ENCODE results near the gene RPH3AL. TPM values are rescaled to one million over a fixed set of nuclear protein-coding genes. Genes with fewer than 3 reads are reported as not detected.
"Not testable (repeated sequence)": the region's sequence is repeated elsewhere in the genome, so short reads cannot be mapped to it uniquely, and the experiment has no call there.

RPH3AL gene
- total RNA-seq, 2 donors from 2014 or later: 2.6 to 6.8 TPM

DNA sequence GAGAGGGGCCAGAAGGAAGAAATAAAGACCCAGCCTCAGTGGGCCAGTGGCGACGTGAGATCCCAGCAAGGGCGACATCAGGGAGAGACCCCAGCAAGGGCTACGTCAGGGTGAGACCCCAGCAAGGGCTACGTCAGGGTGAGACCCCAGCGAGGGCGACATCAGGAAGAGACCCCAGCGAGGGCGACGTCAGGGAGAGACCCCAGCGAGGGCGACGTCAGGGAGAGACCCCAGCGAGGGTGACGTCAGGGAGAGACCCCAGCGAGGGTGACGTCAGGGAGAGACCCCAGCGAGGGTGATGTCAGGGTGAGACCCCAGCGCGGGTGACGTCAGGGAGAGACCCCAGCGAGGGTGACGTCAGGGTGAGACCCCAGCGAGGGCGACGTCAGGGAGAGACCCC lies 79.8 kb downstream of the RPH3AL start:
- ATAC-seq, H3K27ac Mint-ChIP-seq, H3K36me3 Mint-ChIP-seq: not testable (repeated sequence)

GRCh38 chr17:271928-272623 lies 80.5 kb downstream of the RPH3AL start:
- H3K4me3 Mint-ChIP-seq; H3K27me3 Mint-ChIP-seq; H3K27ac Mint-ChIP-seq; ATAC-seq; DNase-seq (ENCODE audit: low spot score); H3K4me1 Mint-ChIP-seq (ENCODE audit: low read depth in 2 of 2); H3K36me3 Mint-ChIP-seq; H3K9me3 Mint-ChIP-seq: not testable (repeated sequence)

More for the DNA sequence above, 79.8 kb downstream of the RPH3AL start:
- not testable (repeated sequence) for H3K27me3 Mint-ChIP-seq; H3K9me3 Mint-ChIP-seq; DNase-seq (ENCODE audit: low spot score); H3K4me3 Mint-ChIP-seq; H3K4me1 Mint-ChIP-seq (ENCODE audit: low read depth in 2 of 2)

DNA sequence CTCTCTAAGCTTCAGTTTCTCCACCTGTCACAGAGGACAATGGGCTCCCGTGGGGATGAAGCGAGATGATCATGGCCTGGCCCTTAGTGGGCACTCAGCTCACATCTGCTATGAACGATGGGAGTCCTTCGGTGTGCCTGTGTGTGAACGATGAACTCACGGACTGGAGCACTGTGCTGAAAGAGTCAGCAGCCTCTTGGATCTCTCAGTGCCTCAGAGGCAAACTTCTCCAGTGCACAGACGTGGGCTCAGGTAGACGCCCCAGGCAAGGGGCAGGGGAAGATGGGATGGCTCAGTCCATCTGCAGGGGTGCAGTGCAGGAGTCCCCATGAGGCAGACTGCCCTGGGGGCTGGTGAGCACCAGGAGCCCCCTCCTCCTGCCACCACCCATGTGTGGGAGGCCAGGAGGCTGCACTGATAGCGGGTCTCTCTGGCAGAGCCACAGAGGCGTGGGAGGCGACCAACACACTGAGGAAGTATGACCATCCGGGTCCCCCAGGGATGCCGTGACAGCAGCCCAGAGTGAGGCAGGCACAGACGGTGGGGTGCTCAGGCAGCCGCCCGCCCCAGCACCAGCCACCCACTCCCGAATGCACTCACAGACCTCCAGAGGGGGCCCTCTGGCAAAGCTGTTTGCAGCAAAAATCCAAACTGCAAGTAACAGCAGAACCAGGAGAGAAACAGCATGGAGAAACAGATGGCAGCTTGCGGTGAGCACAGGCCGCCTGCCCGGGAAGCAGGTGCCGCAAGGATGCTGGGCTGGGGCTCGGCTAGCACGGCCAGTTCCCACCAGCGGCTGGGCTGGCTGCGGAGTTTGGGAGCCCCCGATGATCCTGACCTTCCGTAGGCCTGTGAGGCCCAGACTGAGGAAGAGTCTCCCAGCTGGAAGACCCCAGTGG lies 82.7 kb downstream of the RPH3AL start:
- DNase-seq (ENCODE audit: low spot score) (no peak), ATAC-seq (peak in 1 of 2 donors; percentile 38)
- Mint-ChIP-seq H3K36me3 (peaks cover 6% of the 10 kb centered on the region), H3K27ac (no peak overlapping the region), H3K4me3 (no peak overlapping the region), H3K27me3 (peaks cover 0 to 2% of the 10 kb centered on the region in 2 donors), H3K9me3 (no peaks in the 10 kb centered on the region), H3K4me1 (ENCODE audit: low read depth in 2 of 2) (no peaks in the 10 kb centered on the region)

DNA sequence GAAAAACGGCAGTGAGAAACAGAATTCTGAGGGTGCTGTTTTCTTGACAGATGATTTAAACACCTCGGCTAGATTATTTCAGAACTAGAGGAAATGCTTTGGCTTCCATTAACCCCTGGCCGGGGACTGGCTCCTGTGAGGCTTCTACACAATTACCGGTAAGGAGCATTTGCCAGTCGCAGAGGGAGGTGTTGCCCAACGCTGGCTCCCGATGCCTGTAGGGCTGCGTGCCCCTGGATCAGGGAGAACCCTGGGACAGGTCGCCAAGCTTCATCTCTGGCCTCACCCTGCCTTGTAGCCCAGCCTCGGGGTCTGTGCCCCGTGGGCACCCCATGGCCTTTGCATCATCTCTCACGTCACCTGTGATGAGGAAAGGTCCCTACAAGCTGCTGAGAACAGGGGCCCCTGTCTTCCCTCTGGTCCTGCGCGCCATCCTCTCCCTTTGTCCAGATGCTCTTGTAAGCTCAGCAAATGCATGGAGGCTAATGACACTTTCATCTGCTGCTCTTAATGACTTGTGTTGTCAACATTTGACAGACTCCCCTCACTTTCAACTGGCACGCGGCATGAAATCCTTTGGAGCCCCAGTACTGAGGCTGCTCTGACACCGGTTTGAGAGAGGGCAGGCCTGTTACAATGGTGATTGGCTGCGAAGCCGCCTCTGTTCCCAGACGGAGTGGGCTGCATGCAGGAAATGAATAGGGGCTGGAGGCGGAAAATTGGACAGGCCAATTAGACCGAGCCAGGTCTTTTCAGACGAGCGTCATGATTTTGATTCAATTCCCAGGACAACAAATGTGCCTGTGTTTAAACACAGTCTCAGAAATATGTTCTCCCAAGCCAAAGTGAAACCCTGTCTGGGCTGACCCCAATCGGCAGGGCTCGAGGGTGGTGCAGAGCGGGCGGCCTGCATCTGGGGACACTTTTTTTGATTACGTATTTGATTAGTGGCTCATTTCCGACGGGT lies 85.6 kb downstream of the RPH3AL start:
- Mint-ChIP-seq H3K4me1 (ENCODE audit: low read depth in 2 of 2) (no peaks in the 10 kb centered on the region), H3K4me3 (no peak overlapping the region), H3K9me3 (no peaks in the 10 kb centered on the region), H3K36me3 (peaks cover 6% of the 10 kb centered on the region), H3K27ac (no peak overlapping the region), H3K27me3 (peaks cover 0 to 2% of the 10 kb centered on the region in 2 donors)
- ATAC-seq: no peak
- no peak for DNase-seq (ENCODE audit: low spot score)

DNA sequence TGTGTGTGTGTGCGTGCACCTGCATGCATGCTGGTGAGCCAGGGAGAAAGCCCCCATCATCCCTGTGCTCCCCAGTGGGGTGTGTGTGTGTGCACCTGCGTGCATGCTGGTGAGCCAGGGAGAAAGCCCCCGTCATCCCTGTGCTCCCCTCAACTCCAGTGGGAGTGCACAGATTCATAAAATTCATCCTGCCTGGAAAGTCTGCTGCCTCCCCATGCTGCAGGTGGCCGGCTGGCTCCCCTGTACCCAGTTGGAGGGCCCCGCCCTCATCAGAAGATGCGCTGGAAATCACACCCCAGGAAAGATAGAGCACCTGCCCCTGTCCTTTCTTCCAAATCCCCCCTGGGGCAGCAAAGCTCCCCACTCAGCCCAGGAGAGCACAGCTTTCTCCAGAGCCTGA lies 86.4 kb downstream of the RPH3AL start:
- DNase-seq (ENCODE audit: low spot score) (no peak), ATAC-seq (no peak)
- no peaks in the 10 kb centered on the region for H3K9me3 Mint-ChIP-seq
- H3K27ac Mint-ChIP-seq: no peak overlapping the region
- no peak overlapping the region for H3K4me3 Mint-ChIP-seq
- peaks cover 0 to 2% of the 10 kb centered on the region in 2 donors for H3K27me3 Mint-ChIP-seq
- H3K36me3 Mint-ChIP-seq: peaks cover 1% of the 10 kb centered on the region
- H3K4me1 Mint-ChIP-seq (ENCODE audit: low read depth in 2 of 2): no peaks in the 10 kb centered on the region

DNA sequence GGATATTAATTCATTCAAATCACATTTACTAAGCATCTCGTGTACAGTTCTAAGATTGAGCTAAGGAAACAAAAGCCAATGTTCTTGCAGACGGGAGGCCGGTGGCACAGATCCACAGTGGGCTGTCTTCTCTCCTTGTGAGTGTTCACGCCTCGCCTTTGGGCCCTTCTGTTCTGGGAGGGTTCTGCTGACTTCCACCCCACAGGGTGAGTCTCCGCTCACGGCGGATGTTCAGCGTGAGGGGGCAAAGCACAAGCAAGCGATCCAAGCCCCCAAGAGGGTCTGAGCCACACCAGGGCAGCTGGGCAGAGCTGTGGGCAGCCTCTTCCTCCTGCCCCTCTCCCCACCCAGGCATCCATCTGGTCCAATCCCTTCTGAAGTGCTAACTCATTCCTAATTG lies 86.9 kb downstream of the RPH3AL start:
- no peaks in the 10 kb centered on the region for H3K36me3 Mint-ChIP-seq
- H3K4me3 Mint-ChIP-seq: no peak overlapping the region
- ATAC-seq (no peak), DNase-seq (ENCODE audit: low spot score) (no peak)
- H3K27ac Mint-ChIP-seq: no peak overlapping the region
- H3K4me1 Mint-ChIP-seq (ENCODE audit: low read depth in 2 of 2): peaks cover 0 to 2% of the 10 kb centered on the region in 2 donors
- no peaks in the 10 kb centered on the region for H3K9me3 Mint-ChIP-seq
- peaks cover 0 to 2% of the 10 kb centered on the region in 2 donors for H3K27me3 Mint-ChIP-seq

DNA sequence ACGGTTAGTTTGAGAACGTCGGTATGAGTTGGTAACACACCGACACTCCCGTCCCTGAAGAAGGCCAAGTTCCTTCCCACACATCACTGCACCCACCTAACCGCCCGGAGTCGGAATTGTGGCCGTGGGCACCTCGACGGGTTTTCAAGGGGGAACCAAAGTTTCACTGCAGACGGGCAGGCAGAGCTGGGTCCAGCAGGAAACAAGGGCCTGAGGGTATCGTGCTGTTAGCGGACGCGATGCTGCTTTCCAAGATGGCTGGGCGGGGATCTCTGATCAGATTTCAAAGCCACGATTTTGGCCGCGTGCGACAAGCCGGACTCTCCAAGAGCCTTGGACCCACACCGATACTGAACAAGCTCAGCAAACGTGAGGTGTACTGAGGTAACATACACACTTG lies 88.8 kb downstream of the RPH3AL start:
- Mint-ChIP-seq H3K27me3 (peaks cover 0 to 5% of the 10 kb centered on the region in 2 donors), H3K4me1 (ENCODE audit: low read depth in 2 of 2) (peaks cover 0 to 6% of the 10 kb centered on the region in 2 donors), H3K27ac (no peak overlapping the region), H3K9me3 (no peaks in the 10 kb centered on the region), H3K4me3 (no peak overlapping the region), H3K36me3 (no peaks in the 10 kb centered on the region)
- no peak for ATAC-seq
- no peak for DNase-seq (ENCODE audit: low spot score)

DNA sequence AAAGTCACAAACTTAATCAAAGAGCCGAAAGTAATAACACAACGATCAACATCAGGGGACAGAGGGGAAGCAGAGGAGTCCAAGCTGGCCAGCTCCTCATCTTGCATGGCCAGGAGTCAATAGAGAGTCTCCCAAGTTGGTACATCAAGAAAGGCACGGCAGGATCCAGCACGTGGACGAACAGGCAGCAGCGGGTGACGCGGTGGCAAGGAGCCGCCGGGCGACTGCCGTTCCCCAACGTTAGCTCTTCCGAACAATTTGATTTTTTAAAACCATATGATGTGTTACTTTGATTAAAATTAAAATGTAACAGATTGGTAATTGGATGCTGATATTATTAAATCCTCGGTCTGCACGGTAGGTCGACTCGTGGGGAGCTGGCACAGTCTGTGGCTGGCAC lies 89.3 kb downstream of the RPH3AL start:
- Mint-ChIP-seq H3K9me3 (no peaks in the 10 kb centered on the region), H3K27me3 (peaks cover 0 to 5% of the 10 kb centered on the region in 2 donors), H3K4me3 (no peak overlapping the region), H3K36me3 (no peaks in the 10 kb centered on the region), H3K27ac (no peak overlapping the region), H3K4me1 (ENCODE audit: low read depth in 2 of 2) (peaks cover 0 to 6% of the 10 kb centered on the region in 2 donors)
- ATAC-seq (no peak), DNase-seq (ENCODE audit: low spot score) (no peak)

DNA sequence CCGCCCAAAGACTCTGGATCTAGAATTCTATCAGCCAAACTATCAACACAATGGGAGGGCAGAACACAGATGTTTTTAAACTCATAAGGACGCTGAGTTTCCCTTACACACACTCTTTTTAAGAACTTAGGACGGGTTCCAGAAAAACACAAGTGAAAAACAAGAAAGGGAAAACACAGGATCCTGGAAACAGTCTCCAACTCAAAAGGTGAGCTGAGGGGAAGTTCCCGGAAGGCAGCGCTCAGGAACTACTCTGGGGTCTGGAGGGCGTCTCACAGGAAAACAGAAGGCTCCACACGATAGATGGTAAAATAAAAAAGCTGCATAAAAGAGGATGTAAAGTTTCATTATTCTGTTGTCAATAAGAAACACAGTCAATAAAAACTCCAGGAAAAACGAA lies 91.0 kb downstream of the RPH3AL start:
- peaks cover 0 to 3% of the 10 kb centered on the region in 2 donors for H3K27me3 Mint-ChIP-seq
- no peak for DNase-seq (ENCODE audit: low spot score)
- H3K9me3 Mint-ChIP-seq: no peaks in the 10 kb centered on the region
- H3K4me1 Mint-ChIP-seq (ENCODE audit: low read depth in 2 of 2): peaks cover 0 to 10% of the 10 kb centered on the region in 2 donors
- H3K36me3 Mint-ChIP-seq: no peaks in the 10 kb centered on the region
- no peak for ATAC-seq
- H3K27ac Mint-ChIP-seq: no peak overlapping the region
- no peak overlapping the region for H3K4me3 Mint-ChIP-seq

- ATAC-seq: no peak
- no peak for DNase-seq (ENCODE audit: low spot score)
- Mint-ChIP-seq H3K27ac (no peak overlapping the region), H3K4me3 (no peak overlapping the region), H3K36me3 (no peaks in the 10 kb centered on the region), H3K4me1 (ENCODE audit: low read depth in 2 of 2) (peaks cover 0 to 10% of the 10 kb centered on the region in 2 donors), H3K27me3 (peaks cover 0 to 3% of the 10 kb centered on the region in 2 donors), H3K9me3 (no peaks in the 10 kb centered on the region)
Measured at GRCh38 chr17:260944-261343, 91.7 kb downstream of the RPH3AL start.

- no peak for ATAC-seq
- Mint-ChIP-seq H3K27ac (no peak overlapping the region), H3K27me3 (peaks cover 0 to 3% of the 10 kb centered on the region in 2 donors), H3K36me3 (no peaks in the 10 kb centered on the region), H3K4me3 (no peak overlapping the region), H3K4me1 (ENCODE audit: low read depth in 2 of 2) (peaks cover 0 to 10% of the 10 kb centered on the region in 2 donors), H3K9me3 (no peaks in the 10 kb centered on the region)
- no peak for DNase-seq (ENCODE audit: low spot score)
Measured at GRCh38 chr17:260031-260791, 92.4 kb downstream of the RPH3AL start.

DNA sequence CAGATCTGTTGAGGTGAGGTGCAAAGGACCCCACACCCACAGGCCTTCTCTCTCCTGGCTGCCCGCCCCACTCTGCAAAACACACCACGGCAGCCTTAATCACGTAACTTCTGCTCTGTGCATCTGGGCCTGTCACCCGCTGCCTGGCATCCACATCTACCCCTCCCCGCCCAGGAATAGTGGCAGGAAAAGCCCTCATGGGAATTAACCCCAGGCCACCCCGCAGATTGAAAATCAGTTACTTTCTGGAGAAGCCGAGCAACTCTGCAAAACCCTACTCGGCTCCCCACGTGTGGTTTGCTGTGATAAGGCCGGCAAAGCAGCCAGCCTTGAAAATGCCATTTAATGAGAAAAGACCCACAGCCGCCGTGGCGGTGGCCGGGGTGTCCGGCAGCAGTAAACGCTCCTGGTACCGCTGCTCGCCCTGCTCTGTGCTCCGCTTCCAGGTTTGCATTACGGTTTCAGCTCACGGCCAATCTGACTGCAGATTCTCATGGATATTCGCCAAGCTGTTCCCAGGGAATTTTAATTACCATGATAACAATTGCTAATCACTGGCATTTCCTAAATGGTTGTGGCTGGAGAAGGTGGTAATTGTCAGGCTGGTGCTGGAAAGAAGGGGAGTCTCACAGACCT lies 93.1 kb downstream of the RPH3AL start:
- ATAC-seq (no peak), DNase-seq (ENCODE audit: low spot score) (no peak)
- no peak overlapping the region for H3K4me3 Mint-ChIP-seq
- H3K4me1 Mint-ChIP-seq (ENCODE audit: low read depth in 2 of 2): peaks cover 0 to 10% of the 10 kb centered on the region in 2 donors
- peaks cover 0 to 3% of the 10 kb centered on the region in 2 donors for H3K27me3 Mint-ChIP-seq
- no peaks in the 10 kb centered on the region for H3K36me3 Mint-ChIP-seq
- H3K9me3 Mint-ChIP-seq: no peaks in the 10 kb centered on the region
- no peak overlapping the region for H3K27ac Mint-ChIP-seq

Measured in natural killer cell treated with Interleukin-12 subunit alpha and Interleukin-12 subunit beta and Interleukin-15 and Interleukin-18, amount 100 ng/mL, for 72 hours (primary cell).